ENCODE results near the gene LAMTOR1.

Gene LAMTOR1

GRCh38 chr11:72119198-72119597, 16.1 kb upstream of the LAMTOR1 start:
- DNase-seq (ENCODE audit: low read depth, low spot score): no peak

- no peak for DNase-seq (ENCODE audit: low read depth, low spot score)
Measured at GRCh38 chr11:72116019-72116755, 13.1 kb upstream of the LAMTOR1 start.

- no peak for DNase-seq (ENCODE audit: low read depth, low spot score)
Measured at GRCh38 chr11:72114570-72114969, 11.5 kb upstream of the LAMTOR1 start.

- DNase-seq (ENCODE audit: low read depth, low spot score): no peak
Measured at GRCh38 chr11:72112978-72113808, 10.1 kb upstream of the LAMTOR1 start.

GRCh38 chr11:72112143-72112977, 9.3 kb upstream of the LAMTOR1 start, which contains the start of gene ANAPC15:
TSS of gene ANAPC15 (minus strand) at chr11:72112695. CDS start at chr11:72111276, 1,419 bp downstream.
- DNase-seq (ENCODE audit: low read depth, low spot score): peak; percentile 98

- DNase-seq (ENCODE audit: low read depth, low spot score): no peak
Measured at GRCh38 chr11:72111300-72112142, 8.4 kb upstream of the LAMTOR1 start.

GRCh38 chr11:72105888-72106287, 2.8 kb upstream of the LAMTOR1 start, which contains the start of gene TOMT:
TSS of gene TOMT (plus strand) at chr11:72105924. CDS start at chr11:72105952, 28 bp downstream.
- DNase-seq (ENCODE audit: low read depth, low spot score): no peak

GRCh38 chr11:72103754-72104167, 664 bp upstream of the LAMTOR1 start:
- DNase-seq (ENCODE audit: low read depth, low spot score): no peak

GRCh38 chr11:72102631-72102945, 509 bp downstream of the LAMTOR1 start:
- no peak for DNase-seq (ENCODE audit: low read depth, low spot score)

- no peak for DNase-seq (ENCODE audit: low read depth, low spot score)
Measured at GRCh38 chr11:72102162-72102561, 935 bp downstream of the LAMTOR1 start.

- DNase-seq (ENCODE audit: low read depth, low spot score): no peak
Measured at GRCh38 chr11:72100462-72100861, 2.6 kb downstream of the LAMTOR1 start.

- DNase-seq (ENCODE audit: low read depth, low spot score): no peak
Measured at GRCh38 chr11:72100009-72100408, 3.1 kb downstream of the LAMTOR1 start.

GRCh38 chr11:72098741-72099140, 4.4 kb downstream of the LAMTOR1 start:
- no peak for DNase-seq (ENCODE audit: low read depth, low spot score)

GRCh38 chr11:72091292-72091691, 11.8 kb downstream of the LAMTOR1 start:
- DNase-seq (ENCODE audit: low read depth, low spot score): peak; percentile 29

GRCh38 chr11:72088076-72088808, 14.9 kb downstream of the LAMTOR1 start:
- DNase-seq (ENCODE audit: low read depth, low spot score): no peak

GRCh38 chr11:72085621-72086351, 17.3 kb downstream of the LAMTOR1 start:
- DNase-seq (ENCODE audit: low read depth, low spot score): no peak

GRCh38 chr11:72084965-72085364, 18.1 kb downstream of the LAMTOR1 start:
- DNase-seq (ENCODE audit: low read depth, low spot score): no peak

- DNase-seq (ENCODE audit: low read depth, low spot score): no peak
Measured at GRCh38 chr11:72084076-72084475, 19.0 kb downstream of the LAMTOR1 start.

GRCh38 chr11:72083414-72083813, 19.7 kb downstream of the LAMTOR1 start:
- no peak for DNase-seq (ENCODE audit: low read depth, low spot score)

Measured in smooth muscle cell of the brain vasculature (primary cell).